ENCODE data around the gene KCNRG.

Gene KCNRG

DNA sequence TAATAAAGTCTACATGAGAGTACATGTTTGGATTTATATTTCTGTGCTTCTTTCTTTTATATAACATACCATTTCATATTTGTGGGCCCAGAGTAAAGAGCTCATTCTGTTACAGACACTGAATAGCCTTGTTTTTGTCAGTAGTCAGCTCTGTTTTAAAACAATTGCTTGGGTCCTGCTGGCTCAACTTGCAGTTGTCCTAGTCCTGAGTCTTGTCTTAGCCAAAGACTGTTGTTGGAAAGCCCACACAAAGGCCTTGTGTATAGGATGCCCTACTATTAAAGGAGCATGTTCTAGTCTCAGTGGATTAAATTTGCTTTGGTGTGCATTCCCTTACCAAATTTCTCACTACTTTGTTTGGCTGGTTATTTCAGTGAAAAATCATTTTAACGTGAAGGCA lies 3.8 kb upstream of the KCNRG start:
- peaks cover 80% of the 10 kb centered on the region for H3K79me2 ChIP-seq (ENCODE audit: control insufficient read depth, low read length)
- H3K9me3 ChIP-seq (ENCODE audit: control insufficient read depth, insufficient read depth, low read length): no peaks in the 10 kb centered on the region
- H3K4me3 ChIP-seq (ENCODE audit: low read length): no peak overlapping the region
- TF ChIP-seq EZH2phosphoT487 (IDR thresholded peaks at IDR 0.05; ENCODE audit: borderline replicate concordance, low read length): no peak
- TF ChIP-seq, protein P1, sequence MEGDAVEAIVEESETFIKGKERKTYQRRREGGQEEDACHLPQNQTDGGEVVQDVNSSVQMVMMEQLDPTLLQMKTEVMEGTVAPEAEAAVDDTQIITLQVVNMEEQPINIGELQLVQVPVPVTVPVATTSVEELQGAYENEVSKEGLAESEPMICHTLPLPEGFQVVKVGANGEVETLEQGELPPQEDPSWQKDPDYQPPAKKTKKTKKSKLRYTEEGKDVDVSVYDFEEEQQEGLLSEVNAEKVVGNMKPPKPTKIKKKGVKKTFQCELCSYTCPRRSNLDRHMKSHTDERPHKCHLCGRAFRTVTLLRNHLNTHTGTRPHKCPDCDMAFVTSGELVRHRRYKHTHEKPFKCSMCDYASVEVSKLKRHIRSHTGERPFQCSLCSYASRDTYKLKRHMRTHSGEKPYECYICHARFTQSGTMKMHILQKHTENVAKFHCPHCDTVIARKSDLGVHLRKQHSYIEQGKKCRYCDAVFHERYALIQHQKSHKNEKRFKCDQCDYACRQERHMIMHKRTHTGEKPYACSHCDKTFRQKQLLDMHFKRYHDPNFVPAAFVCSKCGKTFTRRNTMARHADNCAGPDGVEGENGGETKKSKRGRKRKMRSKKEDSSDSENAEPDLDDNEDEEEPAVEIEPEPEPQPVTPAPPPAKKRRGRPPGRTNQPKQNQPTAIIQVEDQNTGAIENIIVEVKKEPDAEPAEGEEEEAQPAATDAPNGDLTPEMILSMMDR (IDR thresholded peaks at IDR 0.05; ENCODE audit: low read depth, low read length, poor library complexity, severe bottlenecking): no peak
- peaks cover 36% of the 10 kb centered on the region; the same call in 1 of the 2 replicates for H3F3A ChIP-seq (ENCODE audit: control insufficient read depth, insufficient read depth)
- H3K27ac ChIP-seq (ENCODE audit: low read depth, low read length): no peak overlapping the region
- H3K36me3 ChIP-seq (ENCODE audit: control insufficient read depth, low read length): peaks cover 69% of the 10 kb centered on the region
- no peaks in the 10 kb centered on the region for H3K4me1 ChIP-seq (ENCODE audit: control insufficient read depth, low read length)
- no peaks in the 10 kb centered on the region for H3K9me2 ChIP-seq (replicated peaks; ENCODE audit: control insufficient read depth, low read length)
- H3K4me2 ChIP-seq (ENCODE audit: low read length): no peak overlapping the region
- H4K20me1 ChIP-seq (ENCODE audit: control insufficient read depth, insufficient read depth, low read depth, low read length): no peaks in the 10 kb centered on the region
- no peaks in the 10 kb centered on the region for H3K27me3 ChIP-seq (ENCODE audit: control insufficient read depth, low read length)

DNA sequence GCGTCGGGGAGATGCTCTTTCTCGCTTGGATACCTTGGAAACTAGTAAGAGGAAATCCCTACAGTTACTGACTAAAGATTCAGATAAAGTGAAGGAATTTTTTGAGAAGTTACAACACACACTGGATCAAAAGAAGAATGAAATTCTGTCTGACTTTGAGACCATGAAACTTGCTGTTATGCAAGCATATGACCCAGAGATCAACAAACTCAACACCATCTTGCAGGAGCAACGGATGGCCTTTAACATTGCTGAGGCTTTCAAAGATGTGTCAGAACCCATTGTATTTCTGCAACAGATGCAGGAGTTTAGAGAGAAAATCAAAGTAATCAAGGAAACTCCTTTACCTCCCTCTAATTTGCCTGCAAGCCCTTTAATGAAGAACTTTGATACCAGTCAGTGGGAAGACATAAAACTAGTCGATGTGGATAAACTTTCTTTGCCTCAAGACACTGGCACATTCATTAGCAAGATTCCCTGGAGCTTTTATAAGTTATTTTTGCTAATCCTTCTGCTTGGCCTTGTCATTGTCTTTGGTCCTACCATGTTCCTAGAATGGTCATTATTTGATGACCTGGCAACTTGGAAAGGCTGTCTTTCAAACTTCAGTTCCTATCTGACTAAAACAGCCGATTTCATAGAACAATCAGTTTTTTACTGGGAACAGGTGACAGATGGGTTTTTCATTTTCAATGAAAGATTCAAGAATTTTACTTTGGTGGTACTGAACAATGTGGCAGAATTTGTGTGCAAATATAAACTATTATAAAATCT lies 2.7 kb upstream of the KCNRG start:
- Histone ChIP-seq H4K20me1 (ENCODE audit: control insufficient read depth, insufficient read depth, low read depth, low read length) (no peaks in the 10 kb centered on the region), H3F3A (ENCODE audit: control insufficient read depth, insufficient read depth) (peaks cover 45% of the 10 kb centered on the region), H3K9me3 (ENCODE audit: control insufficient read depth, insufficient read depth, low read length) (no peaks in the 10 kb centered on the region), H3K79me2 (ENCODE audit: control insufficient read depth, low read length) (peaks cover 72% of the 10 kb centered on the region), H3K4me1 (ENCODE audit: control insufficient read depth, low read length) (no peaks in the 10 kb centered on the region), H3K36me3 (ENCODE audit: control insufficient read depth, low read length) (peaks cover 71% of the 10 kb centered on the region), H3K4me3 (ENCODE audit: low read length) (no peak overlapping the region), H3K9me2 (replicated peaks; ENCODE audit: control insufficient read depth, low read length) (no peaks in the 10 kb centered on the region), H3K27ac (ENCODE audit: low read depth, low read length) (no peak overlapping the region), H3K27me3 (ENCODE audit: control insufficient read depth, low read length) (no peaks in the 10 kb centered on the region), H3K4me2 (ENCODE audit: low read length) (no peak overlapping the region)
- TF ChIP-seq, protein P1 (IDR thresholded peaks at IDR 0.05; ENCODE audit: low read depth, low read length, poor library complexity, severe bottlenecking): no peak
- TF ChIP-seq EZH2phosphoT487 (IDR thresholded peaks at IDR 0.05; ENCODE audit: borderline replicate concordance, low read length): no peak

DNA sequence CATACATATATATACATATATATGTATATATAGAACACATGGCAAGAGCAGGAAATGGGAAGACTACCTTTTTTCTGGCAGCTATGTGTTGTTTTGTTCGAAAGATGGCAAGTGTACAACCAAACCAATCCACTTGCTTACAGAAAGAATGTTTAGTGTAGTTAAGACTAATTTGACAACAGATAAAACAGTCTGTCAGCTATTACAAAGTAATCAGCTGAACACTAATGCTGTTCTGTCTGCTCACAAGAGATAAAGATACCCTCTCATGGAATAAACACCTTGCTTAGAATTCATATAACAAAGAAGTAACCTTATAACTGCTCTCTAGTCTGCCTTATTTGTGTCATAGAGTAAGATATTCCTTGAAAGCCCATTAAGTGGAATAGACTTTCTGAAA lies 858 bp upstream of the KCNRG start:
- no peak overlapping the region for H3K4me2 ChIP-seq (ENCODE audit: low read length)
- no peaks in the 10 kb centered on the region for H3K9me3 ChIP-seq (ENCODE audit: control insufficient read depth, insufficient read depth, low read length)
- peaks cover 56% of the 10 kb centered on the region for H3K79me2 ChIP-seq (ENCODE audit: control insufficient read depth, low read length)
- H3K9me2 ChIP-seq (replicated peaks; ENCODE audit: control insufficient read depth, low read length): no peaks in the 10 kb centered on the region
- peaks cover 73% of the 10 kb centered on the region for H3K36me3 ChIP-seq (ENCODE audit: control insufficient read depth, low read length)
- no peak overlapping the region for H3K4me3 ChIP-seq (ENCODE audit: low read length)
- TF ChIP-seq, protein P1 (IDR thresholded peaks at IDR 0.05; ENCODE audit: low read depth, low read length, poor library complexity, severe bottlenecking): no peak
- no peak for TF ChIP-seq EZH2phosphoT487 (IDR thresholded peaks at IDR 0.05; ENCODE audit: borderline replicate concordance, low read length)
- peaks cover 49% of the 10 kb centered on the region for H3F3A ChIP-seq (ENCODE audit: control insufficient read depth, insufficient read depth)
- no peak overlapping the region for H3K27ac ChIP-seq (ENCODE audit: low read depth, low read length)
- H4K20me1 ChIP-seq (ENCODE audit: control insufficient read depth, insufficient read depth, low read depth, low read length): no peaks in the 10 kb centered on the region
- H3K4me1 ChIP-seq (ENCODE audit: control insufficient read depth, low read length): no peaks in the 10 kb centered on the region
- H3K27me3 ChIP-seq (ENCODE audit: control insufficient read depth, low read length): no peaks in the 10 kb centered on the region
